ENCODE results near the gene CYB5D1.
A peak's percentile ranks its signal among the peaks of the same experiment; 100 is the strongest.

GRCh38 chr17:7885367-7886226 is 27.8 kb downstream of the CYB5D1 start:
- TF ChIP-seq CTCF (IDR thresholded peaks at IDR 0.05) (no peak), POLR2AphosphoS5 (IDR thresholded peaks at IDR 0.05) (no peak), POLR2A (IDR thresholded peaks at IDR 0.05) (peak; percentile 51)

Measured in prostate gland (tissue), 2 donors.